Hypothalamus (tissue), 51 donors: Measurements from ENCODE around the gene TBL1XR1.

Source experiments
- DNase-seq, 51 donors: peaks; one replicate each; lab custom pipeline; 2025; lab: John Stamatoyannopoulos, UW

TBL1XR1 gene

GRCh38 chr3:177197041-177197726, at the start of gene TBL1XR1:
TSS of gene TBL1XR1 (minus strand) at chr3:177197482. CDS start at chr3:177064977, 132,505 bp downstream.
- peak; percentile 42 to 93 (median 87) for DNase-seq

- no peak for DNase-seq
Observed at GRCh38 chr3:177245250-177245649, 48.0 kb upstream of the TBL1XR1 start.

GRCh38 chr3:177244606-177245005, 47.3 kb upstream of the TBL1XR1 start:
- DNase-seq: no peak

- no peak for DNase-seq
Observed at GRCh38 chr3:177238686-177239216, 41.5 kb upstream of the TBL1XR1 start.

- DNase-seq: no peak
Observed at GRCh38 chr3:177237206-177237605, 39.9 kb upstream of the TBL1XR1 start.

GRCh38 chr3:177236704-177237103, 39.4 kb upstream of the TBL1XR1 start:
- no peak for DNase-seq

- DNase-seq: no peak
Observed at GRCh38 chr3:177234121-177234520, 36.8 kb upstream of the TBL1XR1 start.

- DNase-seq: no peak
Observed at GRCh38 chr3:177231242-177231641, 34.0 kb upstream of the TBL1XR1 start.

GRCh38 chr3:177230641-177231040, 33.4 kb upstream of the TBL1XR1 start:
- DNase-seq: no peak

GRCh38 chr3:177229791-177230190, 32.5 kb upstream of the TBL1XR1 start:
- no peak for DNase-seq

- no peak for DNase-seq
Observed at GRCh38 chr3:177228601-177229190, 31.4 kb upstream of the TBL1XR1 start.

GRCh38 chr3:177224414-177224813, 27.1 kb upstream of the TBL1XR1 start:
- no peak for DNase-seq

- DNase-seq: no peak
Observed at GRCh38 chr3:177221744-177222143, 24.5 kb upstream of the TBL1XR1 start.

- DNase-seq: peak in 1 of 51 donors; percentile 12
Observed at GRCh38 chr3:177220136-177220974, 23.1 kb upstream of the TBL1XR1 start.

GRCh38 chr3:177213801-177214535, 16.7 kb upstream of the TBL1XR1 start:
- no peak for DNase-seq

- no peak for DNase-seq
Observed at GRCh38 chr3:177212756-177213155, 15.5 kb upstream of the TBL1XR1 start.

GRCh38 chr3:177212278-177212610, 15.0 kb upstream of the TBL1XR1 start:
- DNase-seq: no peak

- no peak for DNase-seq
Observed at GRCh38 chr3:177211503-177212277, 14.4 kb upstream of the TBL1XR1 start.

GRCh38 chr3:177210744-177211502, 13.6 kb upstream of the TBL1XR1 start:
- DNase-seq: no peak
